ENCODE measurements around the gene PIGC. TPM values are rescaled to one million over a fixed set of nuclear protein-coding genes. Genes with fewer than 3 reads are reported as not detected.

Gene PIGC
- total RNA-seq, 1 donor, result 25.2 TPM

DNA sequence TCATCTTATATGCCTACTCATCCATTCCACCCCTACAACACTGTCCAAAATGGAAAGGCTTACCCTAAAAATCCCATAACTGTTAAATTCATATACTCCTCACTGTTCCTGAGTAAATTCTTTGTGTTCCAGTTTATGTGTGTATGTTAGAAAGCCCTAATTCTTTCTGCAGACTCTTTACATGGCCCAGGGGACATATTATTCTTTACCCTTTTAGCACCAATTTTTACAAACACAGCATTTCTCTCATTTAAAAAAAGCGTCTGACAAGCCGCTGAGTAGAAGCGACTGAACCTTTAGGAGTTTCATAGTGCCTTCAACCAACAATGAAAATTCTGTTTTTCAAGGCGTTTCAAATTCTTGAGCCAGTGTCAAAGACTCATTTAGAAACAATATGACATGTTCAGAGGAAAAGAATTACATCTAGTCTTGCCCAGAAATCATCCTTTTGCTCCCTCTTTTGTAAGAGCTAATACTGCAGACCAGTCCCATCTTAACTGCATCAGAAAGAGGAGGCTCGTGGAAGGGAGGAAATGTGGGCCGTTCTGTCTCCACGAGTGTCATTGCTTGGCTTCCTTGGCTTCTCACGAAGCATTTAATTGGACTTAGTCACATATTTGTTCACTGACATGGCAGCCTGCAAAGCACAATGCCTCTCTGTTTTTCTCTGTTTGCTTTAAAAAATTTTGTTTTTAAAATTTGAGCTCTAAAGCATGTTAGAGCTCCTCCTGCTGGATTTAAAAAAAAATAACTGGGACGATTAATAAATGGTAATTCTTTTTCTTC, 44.7 kb downstream of the PIGC start:
- peak; percentile 99 for DNase-seq (ENCODE audit: low read depth)
- TF ChIP-seq, protein P1, sequence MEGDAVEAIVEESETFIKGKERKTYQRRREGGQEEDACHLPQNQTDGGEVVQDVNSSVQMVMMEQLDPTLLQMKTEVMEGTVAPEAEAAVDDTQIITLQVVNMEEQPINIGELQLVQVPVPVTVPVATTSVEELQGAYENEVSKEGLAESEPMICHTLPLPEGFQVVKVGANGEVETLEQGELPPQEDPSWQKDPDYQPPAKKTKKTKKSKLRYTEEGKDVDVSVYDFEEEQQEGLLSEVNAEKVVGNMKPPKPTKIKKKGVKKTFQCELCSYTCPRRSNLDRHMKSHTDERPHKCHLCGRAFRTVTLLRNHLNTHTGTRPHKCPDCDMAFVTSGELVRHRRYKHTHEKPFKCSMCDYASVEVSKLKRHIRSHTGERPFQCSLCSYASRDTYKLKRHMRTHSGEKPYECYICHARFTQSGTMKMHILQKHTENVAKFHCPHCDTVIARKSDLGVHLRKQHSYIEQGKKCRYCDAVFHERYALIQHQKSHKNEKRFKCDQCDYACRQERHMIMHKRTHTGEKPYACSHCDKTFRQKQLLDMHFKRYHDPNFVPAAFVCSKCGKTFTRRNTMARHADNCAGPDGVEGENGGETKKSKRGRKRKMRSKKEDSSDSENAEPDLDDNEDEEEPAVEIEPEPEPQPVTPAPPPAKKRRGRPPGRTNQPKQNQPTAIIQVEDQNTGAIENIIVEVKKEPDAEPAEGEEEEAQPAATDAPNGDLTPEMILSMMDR (IDR thresholded peaks at IDR 0.05; ENCODE audit: insufficient read depth, low read length), result peak; percentile 51
- peak overlapping the region; percentile 3 for H3K4me3 ChIP-seq (ENCODE audit: low read depth, low read length)

GRCh38 chr1:172398193-172398592, 45.7 kb downstream of the PIGC start:
- H3K4me3 ChIP-seq (ENCODE audit: low read depth, low read length), result no peak overlapping the region
- peak; percentile 60 for DNase-seq (ENCODE audit: low read depth)
- TF ChIP-seq, protein P1 (IDR thresholded peaks at IDR 0.05; ENCODE audit: insufficient read depth, low read length), result no peak

DNA sequence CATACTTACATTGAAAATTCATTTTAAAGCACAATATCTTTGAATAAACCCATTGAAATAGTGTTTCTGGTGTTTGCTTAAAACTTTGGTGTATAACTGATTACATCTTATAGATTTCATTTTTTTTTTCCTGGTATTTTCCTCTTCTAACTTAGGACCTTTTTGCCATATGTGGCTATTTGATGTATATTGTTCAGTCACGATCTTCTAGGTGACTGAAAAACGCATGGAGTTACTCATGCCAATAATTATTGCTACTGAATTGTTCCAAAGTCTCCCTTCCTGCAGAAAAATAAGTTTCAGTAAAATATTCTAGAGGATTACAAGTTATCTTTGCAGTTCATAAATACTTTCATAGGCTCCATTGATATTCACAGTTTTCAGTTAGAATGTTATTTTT, 46.2 kb downstream of the PIGC start:
- TF ChIP-seq, protein P1 (IDR thresholded peaks at IDR 0.05; ENCODE audit: insufficient read depth, low read length), result no peak
- no peak overlapping the region for H3K4me3 ChIP-seq (ENCODE audit: low read depth, low read length)
- DNase-seq (ENCODE audit: low read depth), result no peak

DNA sequence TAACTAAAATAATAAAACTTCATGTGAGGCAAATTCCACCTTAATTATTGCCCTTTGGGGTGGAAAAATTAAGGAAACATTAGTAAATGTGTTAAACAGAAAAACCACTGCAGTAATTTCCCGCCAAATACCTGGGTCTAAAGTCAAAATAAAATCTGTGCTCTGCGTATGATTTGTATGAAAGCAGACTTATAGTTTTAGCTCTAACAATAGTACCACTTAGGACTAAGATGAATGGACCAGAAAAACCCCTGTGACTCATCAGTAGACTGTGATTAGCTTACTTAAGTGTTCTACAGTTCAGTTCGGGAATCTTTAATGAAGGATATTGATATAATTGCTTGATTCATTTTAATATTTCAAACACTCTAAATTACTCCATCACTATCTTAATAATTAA, 46.6 kb downstream of the PIGC start:
- H3K4me3 ChIP-seq (ENCODE audit: low read depth, low read length), result no peak overlapping the region
- peak; percentile 85 for DNase-seq (ENCODE audit: low read depth)

GRCh38 chr1:172395576-172395975, 48.3 kb downstream of the PIGC start:
- no peak overlapping the region for H3K4me3 ChIP-seq (ENCODE audit: low read depth, low read length)
- DNase-seq (ENCODE audit: low read depth), result no peak
- TF ChIP-seq, protein P1 (IDR thresholded peaks at IDR 0.05; ENCODE audit: insufficient read depth, low read length), result no peak

More for the DNA sequence above, 46.6 kb downstream of the PIGC start:
- TF ChIP-seq, protein P1 (IDR thresholded peaks at IDR 0.05; ENCODE audit: insufficient read depth, low read length), result no peak

DNA sequence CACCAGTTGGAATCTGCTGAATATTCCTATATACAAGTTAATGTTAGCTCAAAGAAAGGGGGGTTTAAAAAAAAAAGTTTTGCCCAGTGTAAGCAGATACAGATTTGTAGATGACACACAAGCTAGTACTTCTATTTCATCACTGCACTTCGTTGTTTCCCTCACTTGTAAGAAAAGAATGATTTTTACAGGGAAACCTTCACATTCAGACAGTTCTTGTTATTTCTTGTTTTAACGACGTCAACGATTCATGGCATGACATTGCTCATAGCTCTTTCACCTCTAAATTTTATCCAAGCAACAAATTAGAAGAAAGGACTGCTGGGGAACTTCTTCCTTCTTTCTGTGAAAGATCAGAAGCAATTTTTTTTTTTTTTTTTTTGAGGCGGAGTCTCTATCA, 49.1 kb downstream of the PIGC start:
- TF ChIP-seq, protein P1 (IDR thresholded peaks at IDR 0.05; ENCODE audit: insufficient read depth, low read length), result no peak
- DNase-seq (ENCODE audit: low read depth), result no peak
- no peak overlapping the region for H3K4me3 ChIP-seq (ENCODE audit: low read depth, low read length)

All from fibroblast of the aortic adventitia (primary cell).